Measurements from ENCODE around the gene SAMHD1. TPM values are rescaled to one million over a fixed set of nuclear protein-coding genes. Genes with fewer than 3 reads are reported as not detected.
A peak's percentile ranks its signal among the peaks of the same experiment; 100 is the strongest.

The SAMHD1 gene
- total RNA-seq, 4 donors from 2014 or later: 348 to 854 (median 449) TPM

DNA sequence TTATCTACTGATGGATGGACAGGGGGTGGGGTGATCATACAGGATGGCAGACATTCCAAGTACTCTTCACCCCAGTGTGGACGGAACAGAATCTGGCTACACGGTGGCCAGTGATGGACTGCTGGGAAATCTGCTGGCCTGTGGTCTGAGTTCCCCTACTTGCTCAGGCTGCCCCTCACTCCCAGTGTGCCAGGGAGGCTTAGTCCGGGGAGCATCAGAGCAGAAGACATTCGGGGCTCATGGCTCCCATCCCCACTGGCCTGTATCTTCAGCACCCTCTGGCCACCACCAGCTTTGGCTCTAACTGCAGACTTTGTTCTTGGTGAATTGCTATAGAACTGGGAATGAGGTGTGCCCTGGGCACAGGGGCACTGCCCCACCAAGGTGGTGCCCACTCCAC lies 60.3 kb downstream of the SAMHD1 start:
- H3K27ac ChIP-seq: no peak overlapping the region
- H3K36me3 ChIP-seq: peaks cover 7 to 77% of the 10 kb centered on the region in 2 donors
- 67 to 80% methylated on average over 1 of the region's 4 CpGs for WGBS, 2 donors (ENCODE audit: low coverage in 1 of 2)
- H3K4me3 ChIP-seq: no peak overlapping the region
- H3K4me1 ChIP-seq: peaks cover 0 to 15% (median 0%) of the 10 kb centered on the region in 3 donors
- ATAC-seq: no peak
- TF ChIP-seq EP300 (IDR thresholded peaks at IDR 0.05) (no peak), POLR2AphosphoS5 (IDR thresholded peaks at IDR 0.05) (no peak), POLR2A (IDR thresholded peaks at IDR 0.05) (no peak), CTCF (IDR thresholded peaks at IDR 0.05) (no peak)
- H3K27me3 ChIP-seq: no peaks in the 10 kb centered on the region
- no peaks in the 10 kb centered on the region for H3K9me3 ChIP-seq

DNA sequence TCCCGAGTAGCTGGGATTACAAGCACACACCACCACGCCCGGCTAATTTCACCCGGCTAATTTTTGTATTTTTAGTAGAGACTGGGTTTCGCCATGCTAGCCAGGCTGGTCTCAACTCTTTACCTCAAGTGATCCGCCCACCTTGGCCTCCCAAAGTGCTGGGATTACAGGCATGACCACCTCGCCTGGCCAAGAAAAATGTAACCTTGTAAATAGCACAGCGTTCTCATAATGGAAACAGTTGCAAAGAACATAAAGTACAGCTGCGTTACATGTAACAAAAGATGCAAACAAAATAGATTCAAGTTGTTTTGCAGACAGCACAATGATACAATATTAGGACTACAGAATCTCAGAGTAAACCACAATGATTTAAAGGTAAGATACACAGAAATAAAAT lies 60.9 kb downstream of the SAMHD1 start:
- no peak for ATAC-seq
- H3K4me3 ChIP-seq: no peak overlapping the region
- peaks cover 0 to 15% (median 0%) of the 10 kb centered on the region in 3 donors for H3K4me1 ChIP-seq
- no peaks in the 10 kb centered on the region for H3K27me3 ChIP-seq
- H3K9me3 ChIP-seq: no peaks in the 10 kb centered on the region
- no peak for TF ChIP-seq POLR2AphosphoS5 (IDR thresholded peaks at IDR 0.05)
- no peak for TF ChIP-seq POLR2A (IDR thresholded peaks at IDR 0.05)
- TF ChIP-seq CTCF (IDR thresholded peaks at IDR 0.05): no peak
- TF ChIP-seq EP300 (IDR thresholded peaks at IDR 0.05): no peak
- H3K36me3 ChIP-seq: peaks cover 7 to 70% of the 10 kb centered on the region in 2 donors
- H3K27ac ChIP-seq: no peak overlapping the region
- 83 to 88% methylated on average over 2 to 7 of the region's 9 CpGs for WGBS, 2 donors (ENCODE audit: low coverage in 1 of 2)

DNA sequence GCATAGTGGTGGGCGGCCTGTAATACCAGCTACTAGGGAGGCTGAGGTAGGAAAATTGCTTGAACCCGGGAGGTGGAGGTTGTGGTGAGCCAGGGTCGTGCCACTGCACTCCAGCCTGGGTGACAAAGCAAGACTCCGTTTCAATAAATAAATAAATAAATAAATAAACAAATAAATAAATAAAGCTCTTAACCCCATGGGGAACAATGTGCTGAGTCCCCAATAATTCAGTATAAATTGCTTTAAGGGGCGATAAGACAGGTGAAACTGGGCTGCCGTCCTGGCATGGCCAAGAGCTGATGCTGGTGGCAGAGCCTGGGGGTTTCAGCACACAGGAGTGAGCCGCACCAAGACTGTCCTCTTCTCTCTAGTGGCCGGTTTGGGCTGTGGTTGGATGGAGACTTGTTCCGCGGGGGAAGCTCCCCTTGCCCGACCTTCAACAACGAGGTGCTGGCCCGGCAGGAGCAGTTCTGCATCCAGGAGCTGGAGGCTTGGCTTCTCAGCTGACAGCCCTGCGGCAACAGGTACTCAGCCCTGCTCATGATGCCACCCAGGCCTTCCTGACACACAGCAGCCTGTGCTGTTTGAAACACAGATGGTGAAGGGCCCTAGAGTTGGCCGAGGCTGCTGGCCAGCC lies 62.5 kb downstream of the SAMHD1 start:
- TF ChIP-seq CTCF (IDR thresholded peaks at IDR 0.05): no peak
- no peak for ATAC-seq
- H3K4me1 ChIP-seq: peaks cover 0 to 15% (median 0%) of the 10 kb centered on the region in 3 donors
- H3K36me3 ChIP-seq: peaks cover 0 to 54% of the 10 kb centered on the region in 2 donors
- no peak overlapping the region for H3K27ac ChIP-seq
- H3K27me3 ChIP-seq: no peaks in the 10 kb centered on the region
- no peak overlapping the region for H3K4me3 ChIP-seq
- no peaks in the 10 kb centered on the region for H3K9me3 ChIP-seq
- WGBS, 2 donors (ENCODE audit: low coverage in 1 of 2): 72 to 76% methylated on average over 5 to 7 of the region's 15 CpGs

DNA sequence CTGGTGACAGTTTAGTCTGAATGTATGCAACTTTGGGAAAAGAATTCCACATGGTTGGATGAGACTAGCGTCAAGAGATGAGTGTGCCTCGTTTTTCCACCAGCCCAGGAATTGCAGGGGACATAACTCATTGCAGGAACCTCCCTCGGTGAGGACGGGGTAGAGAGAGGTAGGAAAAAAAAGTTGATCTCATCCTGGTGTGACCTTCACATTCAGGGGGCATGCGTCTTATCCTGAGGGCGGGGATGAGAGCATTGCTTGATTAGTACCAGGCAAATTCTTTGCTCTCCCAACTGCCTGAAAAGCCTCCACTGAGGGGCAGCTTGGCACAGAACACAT lies 63.8 kb downstream of the SAMHD1 start:
- WGBS, 2 donors (ENCODE audit: low coverage in 1 of 2): 34 to 42% methylated on average over 5 to 6 of the region's 6 CpGs
- H3K27me3 ChIP-seq: no peaks in the 10 kb centered on the region
- H3K4me3 ChIP-seq: no peak overlapping the region
- peak; percentile 9 for ATAC-seq
- H3K4me1 ChIP-seq: peaks cover 0 to 15% (median 0%) of the 10 kb centered on the region in 3 donors
- H3K27ac ChIP-seq: peak overlapping the region in 3 of 4 donors; percentile 27 to 48 (median 45)
- TF ChIP-seq EP300 (IDR thresholded peaks at IDR 0.05): no peak
- TF ChIP-seq CTCF (IDR thresholded peaks at IDR 0.05): no peak
- peak; percentile 39 for TF ChIP-seq POLR2AphosphoS5 (IDR thresholded peaks at IDR 0.05)
- no peaks in the 10 kb centered on the region for H3K9me3 ChIP-seq
- H3K36me3 ChIP-seq: peaks cover 0 to 42% of the 10 kb centered on the region in 2 donors
